Fibroblast of pulmonary artery (primary cell): ENCODE results near the gene PTPN13.

Source experiments
- DNase-seq: peaks from one replicate; pipeline ENCODE4 v3.0.0-alpha.2; 2010; ENCODE audit warnings: low read depth
- H3K4me3 ChIP-seq: replicated peaks from 2 replicates; pipeline ENCODE4 v1.5.1; 2011; ENCODE audit warnings: low read depth, mild to moderate bottlenecking, control low read depth, low read length, moderate library complexity
- TF ChIP-seq, protein P1 (sequence below): IDR thresholded peaks from 2 replicates; pipeline ENCODE4 v1.5.1; 2011; ENCODE audit warnings: mild to moderate bottlenecking, control low read depth, low read length, inconsistent platforms; ENCODE audit errors: missing control alignments

Gene PTPN13, protein sequence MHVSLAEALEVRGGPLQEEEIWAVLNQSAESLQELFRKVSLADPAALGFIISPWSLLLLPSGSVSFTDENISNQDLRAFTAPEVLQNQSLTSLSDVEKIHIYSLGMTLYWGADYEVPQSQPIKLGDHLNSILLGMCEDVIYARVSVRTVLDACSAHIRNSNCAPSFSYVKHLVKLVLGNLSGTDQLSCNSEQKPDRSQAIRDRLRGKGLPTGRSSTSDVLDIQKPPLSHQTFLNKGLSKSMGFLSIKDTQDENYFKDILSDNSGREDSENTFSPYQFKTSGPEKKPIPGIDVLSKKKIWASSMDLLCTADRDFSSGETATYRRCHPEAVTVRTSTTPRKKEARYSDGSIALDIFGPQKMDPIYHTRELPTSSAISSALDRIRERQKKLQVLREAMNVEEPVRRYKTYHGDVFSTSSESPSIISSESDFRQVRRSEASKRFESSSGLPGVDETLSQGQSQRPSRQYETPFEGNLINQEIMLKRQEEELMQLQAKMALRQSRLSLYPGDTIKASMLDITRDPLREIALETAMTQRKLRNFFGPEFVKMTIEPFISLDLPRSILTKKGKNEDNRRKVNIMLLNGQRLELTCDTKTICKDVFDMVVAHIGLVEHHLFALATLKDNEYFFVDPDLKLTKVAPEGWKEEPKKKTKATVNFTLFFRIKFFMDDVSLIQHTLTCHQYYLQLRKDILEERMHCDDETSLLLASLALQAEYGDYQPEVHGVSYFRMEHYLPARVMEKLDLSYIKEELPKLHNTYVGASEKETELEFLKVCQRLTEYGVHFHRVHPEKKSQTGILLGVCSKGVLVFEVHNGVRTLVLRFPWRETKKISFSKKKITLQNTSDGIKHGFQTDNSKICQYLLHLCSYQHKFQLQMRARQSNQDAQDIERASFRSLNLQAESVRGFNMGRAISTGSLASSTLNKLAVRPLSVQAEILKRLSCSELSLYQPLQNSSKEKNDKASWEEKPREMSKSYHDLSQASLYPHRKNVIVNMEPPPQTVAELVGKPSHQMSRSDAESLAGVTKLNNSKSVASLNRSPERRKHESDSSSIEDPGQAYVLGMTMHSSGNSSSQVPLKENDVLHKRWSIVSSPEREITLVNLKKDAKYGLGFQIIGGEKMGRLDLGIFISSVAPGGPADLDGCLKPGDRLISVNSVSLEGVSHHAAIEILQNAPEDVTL (N-terminal part only)

DNA sequence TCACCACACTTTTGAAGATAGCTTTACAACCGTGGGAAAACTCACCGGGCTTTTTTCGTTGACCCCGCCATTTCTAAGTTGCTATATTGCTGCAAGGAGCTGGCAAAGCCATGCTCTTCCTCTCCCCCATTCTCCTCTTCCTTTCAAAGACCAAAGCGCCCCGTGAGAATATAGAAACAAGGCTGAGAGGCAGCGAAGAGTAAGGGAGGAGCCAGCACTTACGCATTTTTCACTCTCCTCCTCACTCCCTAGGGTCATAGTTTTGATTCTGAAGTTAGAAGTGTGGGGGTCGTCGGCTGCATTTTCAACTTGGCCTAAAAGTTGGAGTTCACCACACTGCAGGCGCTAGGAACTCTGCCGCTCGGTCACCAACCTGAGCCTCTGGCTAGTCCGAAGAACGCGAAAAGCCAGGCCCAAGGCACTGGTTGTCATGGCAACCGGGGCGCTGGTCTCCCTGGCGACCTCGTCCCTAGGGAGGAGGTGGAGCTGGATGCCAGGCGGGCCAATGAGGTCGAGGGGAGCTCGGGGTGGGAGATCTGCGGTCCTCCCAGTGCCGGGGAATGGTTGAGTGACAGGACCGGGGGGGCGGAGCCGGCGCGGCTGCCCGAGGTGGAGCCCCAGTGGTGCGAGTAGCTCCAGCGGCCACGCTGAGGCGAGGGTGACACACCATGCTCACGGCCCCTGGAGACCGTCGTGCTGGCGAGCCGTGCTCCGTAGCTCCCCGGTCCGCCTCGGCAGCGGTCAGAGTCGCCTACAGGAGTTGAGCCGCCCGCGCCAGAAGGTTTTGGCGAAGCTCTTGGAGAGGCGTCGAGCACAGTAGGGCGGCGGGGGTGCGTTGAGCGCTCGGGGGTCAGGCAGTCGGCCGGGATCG is at the start of gene PTPN13:
TSS of gene PTPN13 (plus strand) at position 628 of the 871 bp plus-strand sequence. CDS start 40,942 bp downstream, outside the sequence.
- TF ChIP-seq, protein P1, sequence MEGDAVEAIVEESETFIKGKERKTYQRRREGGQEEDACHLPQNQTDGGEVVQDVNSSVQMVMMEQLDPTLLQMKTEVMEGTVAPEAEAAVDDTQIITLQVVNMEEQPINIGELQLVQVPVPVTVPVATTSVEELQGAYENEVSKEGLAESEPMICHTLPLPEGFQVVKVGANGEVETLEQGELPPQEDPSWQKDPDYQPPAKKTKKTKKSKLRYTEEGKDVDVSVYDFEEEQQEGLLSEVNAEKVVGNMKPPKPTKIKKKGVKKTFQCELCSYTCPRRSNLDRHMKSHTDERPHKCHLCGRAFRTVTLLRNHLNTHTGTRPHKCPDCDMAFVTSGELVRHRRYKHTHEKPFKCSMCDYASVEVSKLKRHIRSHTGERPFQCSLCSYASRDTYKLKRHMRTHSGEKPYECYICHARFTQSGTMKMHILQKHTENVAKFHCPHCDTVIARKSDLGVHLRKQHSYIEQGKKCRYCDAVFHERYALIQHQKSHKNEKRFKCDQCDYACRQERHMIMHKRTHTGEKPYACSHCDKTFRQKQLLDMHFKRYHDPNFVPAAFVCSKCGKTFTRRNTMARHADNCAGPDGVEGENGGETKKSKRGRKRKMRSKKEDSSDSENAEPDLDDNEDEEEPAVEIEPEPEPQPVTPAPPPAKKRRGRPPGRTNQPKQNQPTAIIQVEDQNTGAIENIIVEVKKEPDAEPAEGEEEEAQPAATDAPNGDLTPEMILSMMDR: no peak
- peak; percentile 99 for DNase-seq
- H3K4me3 ChIP-seq: peak within 1 kb of the TSS; percentile 93

DNA sequence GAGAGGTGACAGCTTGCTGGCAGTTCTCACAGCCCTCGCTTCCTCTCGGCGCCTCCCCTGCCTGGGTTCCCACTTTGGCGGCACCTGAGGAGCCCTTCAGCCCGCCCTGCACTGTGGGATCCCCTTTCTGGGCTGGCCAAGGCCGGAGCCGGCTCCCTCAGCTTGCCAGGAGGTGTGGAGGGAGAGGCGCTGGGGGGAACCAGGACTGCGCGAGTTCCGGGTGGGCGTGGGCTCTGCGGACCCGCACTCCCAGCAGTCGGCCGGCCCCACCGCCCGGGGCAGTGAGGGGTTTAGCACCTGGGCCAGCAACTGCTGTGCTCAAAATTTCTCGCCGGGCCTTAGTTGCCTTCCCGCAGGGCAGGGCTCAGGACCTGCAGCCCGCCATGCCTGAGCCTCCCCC is 47.0 kb upstream of the PTPN13 start:
- DNase-seq: no peak
- TF ChIP-seq, protein P1: no peak
- H3K4me3 ChIP-seq: no peak overlapping the region

DNA sequence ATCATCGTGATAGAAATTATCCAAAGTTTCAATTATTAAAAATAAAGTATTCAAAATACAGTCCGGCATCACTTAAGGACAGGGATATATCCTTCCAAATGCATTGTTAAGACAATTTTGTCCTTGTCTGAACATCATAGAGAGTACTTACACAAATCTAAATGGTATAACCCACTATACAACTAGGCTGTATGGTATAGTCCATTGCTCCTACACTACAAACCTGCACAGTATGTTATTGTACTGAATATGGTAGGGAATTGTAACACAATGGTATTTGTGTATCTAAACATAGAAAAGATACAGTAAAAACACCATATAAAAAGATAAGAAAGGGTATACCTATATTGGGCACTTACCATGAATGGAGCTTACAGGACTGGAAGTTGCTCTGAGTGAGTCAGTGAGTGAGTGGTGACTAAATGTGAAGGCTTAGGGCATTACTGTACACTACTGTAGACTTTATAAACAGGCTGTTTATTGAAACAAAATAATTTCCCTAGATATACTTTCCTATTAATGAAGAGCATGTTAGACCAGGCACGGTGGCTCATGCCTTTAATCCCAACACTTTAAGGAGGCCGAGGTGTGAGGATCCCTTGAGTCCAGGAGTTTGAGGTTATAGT is 44.8 kb upstream of the PTPN13 start:
- TF ChIP-seq, protein P1: no peak
- H3K4me3 ChIP-seq: no peak overlapping the region
- DNase-seq: no peak

DNA sequence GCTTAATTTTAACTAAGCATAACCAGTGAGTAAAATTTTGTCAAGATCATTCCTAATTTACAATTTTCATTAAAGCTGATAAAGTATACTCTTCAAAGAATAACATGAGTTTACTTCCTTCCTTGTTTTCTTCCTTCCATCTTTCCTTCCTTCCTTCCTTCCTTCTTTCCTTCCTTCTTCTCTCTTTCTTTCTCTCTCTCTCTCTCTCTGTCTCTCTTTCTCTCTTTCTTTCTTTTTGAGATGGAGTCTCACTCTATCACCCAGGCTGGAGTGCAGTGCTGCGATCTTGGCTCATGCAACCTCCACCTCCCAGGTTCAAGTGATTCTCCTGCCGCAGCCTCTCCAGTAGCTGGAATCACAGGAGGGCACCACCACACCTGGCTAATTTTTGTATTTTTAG is 42.7 kb upstream of the PTPN13 start:
- no peak overlapping the region for H3K4me3 ChIP-seq
- TF ChIP-seq, protein P1: no peak
- no peak for DNase-seq

DNA sequence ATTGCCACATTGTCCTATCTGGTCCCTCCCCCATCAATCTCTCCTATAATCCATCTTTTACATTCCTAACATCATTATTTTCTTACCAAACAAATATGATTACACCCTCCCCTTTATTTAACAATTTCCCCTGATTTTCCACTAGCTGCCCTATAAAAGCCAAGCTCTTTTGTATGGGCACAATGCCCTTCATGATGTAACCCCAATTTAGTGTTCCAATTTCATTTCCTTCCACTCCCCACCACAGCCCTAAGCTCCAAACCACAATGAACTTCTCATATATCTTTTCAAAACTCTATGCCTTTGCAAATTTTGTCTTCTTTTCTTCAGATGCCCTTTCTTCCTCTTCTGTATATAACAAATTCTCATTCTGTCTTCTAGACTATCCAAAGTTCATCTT is 39.5 kb upstream of the PTPN13 start:
- DNase-seq: no peak
- no peak overlapping the region for H3K4me3 ChIP-seq
- TF ChIP-seq, protein P1: no peak
